Mononuclear cell (primary cell): ENCODE measurements around the gene MDFI. TPM values are rescaled to one million over a fixed set of nuclear protein-coding genes. Genes with fewer than 3 reads are reported as not detected.

Source experiments
- H3K27me3 ChIP-seq: 2 replicates; pipeline ENCODE4 v1.6.0; 2011; ENCODE audit warnings: low read length, control low read depth; ENCODE audit not compliant: insufficient read depth
- H3K4me1 ChIP-seq: 2 replicates; pipeline ENCODE4 v1.5.1; 2011; ENCODE audit warnings: mild to moderate bottlenecking, low read length, control low read depth; ENCODE audit not compliant: insufficient read depth
- H3K4me3 ChIP-seq: 2 replicates; pipeline ENCODE4 v1.5.1; 2011; ENCODE audit warnings: mild to moderate bottlenecking, low read length, moderate library complexity
- H3K9me3 ChIP-seq: 2 replicates; pipeline ENCODE4 v1.5.1; 2011; ENCODE audit warnings: low read depth, mild to moderate bottlenecking, control low read depth, low read length
- total RNA-seq: library from RNA; depleted of rRNA; stranded (reverse); fragments of >200 nt; gene quantifications from one replicate; pipeline ENCODE4 v1.2.3, GENCODE V29; 2012

The MDFI gene
- total RNA-seq, 1 donor = not detected

GRCh38 chr6:41658636-41659035 lies 20.4 kb downstream of the MDFI start:
- no peaks in the 10 kb centered on the region for H3K9me3 ChIP-seq
- H3K4me1 ChIP-seq = no peaks in the 10 kb centered on the region
- no peak overlapping the region for H3K4me3 ChIP-seq
- H3K27me3 ChIP-seq = no peaks in the 10 kb centered on the region

- no peaks in the 10 kb centered on the region for H3K27me3 ChIP-seq
These were observed 21.7 kb downstream of the MDFI start for GRCh38 chr6:41659935-41660334.

GRCh38 chr6:41663568-41663967 lies 25.3 kb downstream of the MDFI start:
- Histone ChIP-seq H3K4me1 (no peaks in the 10 kb centered on the region), H3K9me3 (no peaks in the 10 kb centered on the region), H3K27me3 (no peaks in the 10 kb centered on the region), H3K4me3 (no peak overlapping the region)

More at GRCh38 chr6:41659935-41660334, 21.7 kb downstream of the MDFI start:
- H3K4me1 ChIP-seq = no peaks in the 10 kb centered on the region
- H3K4me3 ChIP-seq = no peak overlapping the region
- H3K9me3 ChIP-seq = no peaks in the 10 kb centered on the region

GRCh38 chr6:41664271-41664670 lies 26.0 kb downstream of the MDFI start:
- H3K4me3 ChIP-seq = no peak overlapping the region
- no peaks in the 10 kb centered on the region for H3K9me3 ChIP-seq
- no peaks in the 10 kb centered on the region for H3K4me1 ChIP-seq
- H3K27me3 ChIP-seq = no peaks in the 10 kb centered on the region

- Histone ChIP-seq H3K4me3 (no peak overlapping the region), H3K4me1 (no peaks in the 10 kb centered on the region), H3K27me3 (no peaks in the 10 kb centered on the region), H3K9me3 (no peaks in the 10 kb centered on the region)
These were observed 28.9 kb downstream of the MDFI start for GRCh38 chr6:41667195-41667594.

- Histone ChIP-seq H3K9me3 (no peaks in the 10 kb centered on the region), H3K4me1 (no peaks in the 10 kb centered on the region), H3K4me3 (no peak overlapping the region), H3K27me3 (no peaks in the 10 kb centered on the region)
These were observed 30.7 kb downstream of the MDFI start for GRCh38 chr6:41668968-41669367.

- Histone ChIP-seq H3K9me3 (no peaks in the 10 kb centered on the region), H3K27me3 (no peaks in the 10 kb centered on the region), H3K4me3 (no peak overlapping the region), H3K4me1 (no peaks in the 10 kb centered on the region)
These were observed 32.6 kb downstream of the MDFI start for GRCh38 chr6:41670703-41671360.

GRCh38 chr6:41671376-41671775 lies 33.1 kb downstream of the MDFI start:
- Histone ChIP-seq H3K9me3 (no peaks in the 10 kb centered on the region), H3K4me3 (no peak overlapping the region), H3K4me1 (no peaks in the 10 kb centered on the region), H3K27me3 (no peaks in the 10 kb centered on the region)

- H3K27me3 ChIP-seq = no peaks in the 10 kb centered on the region
- no peaks in the 10 kb centered on the region for H3K9me3 ChIP-seq
- H3K4me1 ChIP-seq = no peaks in the 10 kb centered on the region
- no peak overlapping the region for H3K4me3 ChIP-seq
These were observed 33.7 kb downstream of the MDFI start for GRCh38 chr6:41672016-41672415.

GRCh38 chr6:41672816-41673703 lies 34.8 kb downstream of the MDFI start:
- Histone ChIP-seq H3K9me3 (no peaks in the 10 kb centered on the region), H3K27me3 (no peaks in the 10 kb centered on the region), H3K4me3 (no peak overlapping the region), H3K4me1 (no peaks in the 10 kb centered on the region)

GRCh38 chr6:41673704-41674000 lies 35.4 kb downstream of the MDFI start:
- Histone ChIP-seq H3K9me3 (no peaks in the 10 kb centered on the region), H3K4me3 (no peak overlapping the region), H3K4me1 (no peaks in the 10 kb centered on the region), H3K27me3 (no peaks in the 10 kb centered on the region)

GRCh38 chr6:41674231-41675000 lies 36.1 kb downstream of the MDFI start:
- Histone ChIP-seq H3K9me3 (no peaks in the 10 kb centered on the region), H3K4me3 (no peak overlapping the region), H3K4me1 (no peaks in the 10 kb centered on the region), H3K27me3 (no peaks in the 10 kb centered on the region)

- no peaks in the 10 kb centered on the region for H3K27me3 ChIP-seq
- H3K9me3 ChIP-seq = no peaks in the 10 kb centered on the region
- H3K4me1 ChIP-seq = no peaks in the 10 kb centered on the region
- no peak overlapping the region for H3K4me3 ChIP-seq
These were observed 37.0 kb downstream of the MDFI start for GRCh38 chr6:41675176-41675775.

- H3K27me3 ChIP-seq = no peaks in the 10 kb centered on the region
- no peaks in the 10 kb centered on the region for H3K9me3 ChIP-seq
- H3K4me3 ChIP-seq = no peak overlapping the region
- H3K4me1 ChIP-seq = no peaks in the 10 kb centered on the region
These were observed 37.7 kb downstream of the MDFI start for GRCh38 chr6:41675992-41676391.

- H3K4me1 ChIP-seq = no peaks in the 10 kb centered on the region
- H3K9me3 ChIP-seq = no peaks in the 10 kb centered on the region
- H3K27me3 ChIP-seq = no peaks in the 10 kb centered on the region
- no peak overlapping the region for H3K4me3 ChIP-seq
These were observed 38.2 kb downstream of the MDFI start for GRCh38 chr6:41676431-41676830.
